ENCODE measurements around the gene CDK6.

The CDK6 gene

DNA sequence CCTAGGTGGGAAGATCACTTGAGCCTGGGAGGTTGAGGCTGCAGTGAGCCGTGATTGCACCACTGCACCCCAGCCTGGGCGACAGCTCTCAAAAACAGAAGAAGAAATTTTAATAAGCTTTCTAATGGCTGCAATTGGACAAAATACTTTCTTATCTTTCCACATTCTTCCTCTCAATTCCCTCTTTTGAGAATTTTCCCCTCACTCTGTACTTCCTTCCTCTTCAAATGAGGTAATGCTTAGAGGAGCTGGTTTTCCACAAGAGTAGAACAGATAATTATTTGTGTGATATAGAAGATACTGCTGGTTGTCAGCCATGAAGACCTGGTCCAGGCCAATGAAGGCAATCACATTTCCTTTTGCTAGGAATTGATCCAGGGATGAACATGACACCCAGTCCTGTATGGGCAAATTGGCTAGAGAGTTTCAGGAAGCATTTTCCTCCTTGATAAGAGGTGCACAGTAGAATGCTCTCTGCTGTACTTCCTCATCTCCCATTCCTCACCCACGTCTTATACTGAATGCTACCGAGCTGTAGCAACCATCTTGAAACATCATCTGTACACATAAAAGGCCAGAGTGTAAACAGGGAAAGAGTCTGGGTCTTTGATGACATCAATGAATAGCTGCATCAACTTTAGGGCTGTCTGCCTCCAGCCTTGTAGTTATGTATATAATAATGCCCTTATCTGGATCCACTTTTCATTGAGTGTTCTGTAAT lies 103.9 kb downstream of the CDK6 start:
- peak; percentile 9 to 62 (median 44) for DNase-seq

DNA sequence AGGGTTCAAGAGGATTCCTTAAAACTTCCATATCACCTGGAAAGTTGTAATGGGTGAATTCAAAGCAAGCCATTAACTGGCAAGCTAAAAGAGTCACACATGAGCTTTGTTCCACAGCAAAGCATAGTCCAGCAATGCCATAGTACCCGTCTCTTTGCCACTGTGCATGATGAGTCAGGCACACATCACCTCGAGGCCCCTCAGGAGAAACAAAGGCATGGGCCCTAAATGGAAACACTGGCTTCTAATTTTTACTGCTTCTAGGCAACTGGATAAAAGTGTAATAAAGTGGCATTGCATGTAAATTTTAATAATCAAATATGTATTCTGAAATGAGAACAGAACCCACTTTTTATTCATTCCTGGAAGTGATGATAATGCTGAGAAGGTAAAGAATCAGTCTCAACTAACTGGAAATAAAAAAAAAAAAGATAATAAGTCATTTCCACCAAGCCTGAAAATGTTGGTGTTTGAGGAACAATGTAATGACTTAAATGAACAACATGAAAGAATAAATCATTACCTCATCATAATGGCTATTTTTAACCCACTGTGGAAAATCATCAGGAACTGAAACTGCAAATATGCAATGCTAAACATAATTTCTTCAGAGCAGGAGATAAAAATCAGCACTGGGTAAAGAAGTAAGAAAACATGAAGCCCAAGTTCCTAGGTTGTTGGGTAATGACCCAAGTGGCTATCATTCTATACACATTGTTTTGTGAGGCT lies 104.9 kb downstream of the CDK6 start:
- peak; percentile 27 to 93 (median 74) for DNase-seq

DNA sequence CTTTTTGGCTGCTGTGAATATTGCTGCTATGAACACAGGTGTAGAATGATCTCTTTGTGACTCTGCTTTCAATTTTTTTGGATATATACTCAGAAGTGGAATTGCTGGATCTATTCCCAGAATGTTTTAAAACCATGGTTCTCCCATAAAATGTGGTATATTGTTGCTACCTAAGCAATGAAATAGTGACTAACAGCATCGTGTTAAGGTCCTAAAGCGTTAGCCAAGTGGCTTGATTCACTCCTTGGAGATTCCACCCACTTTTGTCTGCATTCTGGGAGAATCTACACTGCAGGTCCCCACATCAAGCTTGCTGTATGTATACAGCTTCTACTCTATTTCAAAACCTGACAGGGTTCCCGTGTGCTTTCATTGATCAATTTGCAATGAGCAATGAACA lies 105.6 kb downstream of the CDK6 start:
- no peak for DNase-seq

DNA sequence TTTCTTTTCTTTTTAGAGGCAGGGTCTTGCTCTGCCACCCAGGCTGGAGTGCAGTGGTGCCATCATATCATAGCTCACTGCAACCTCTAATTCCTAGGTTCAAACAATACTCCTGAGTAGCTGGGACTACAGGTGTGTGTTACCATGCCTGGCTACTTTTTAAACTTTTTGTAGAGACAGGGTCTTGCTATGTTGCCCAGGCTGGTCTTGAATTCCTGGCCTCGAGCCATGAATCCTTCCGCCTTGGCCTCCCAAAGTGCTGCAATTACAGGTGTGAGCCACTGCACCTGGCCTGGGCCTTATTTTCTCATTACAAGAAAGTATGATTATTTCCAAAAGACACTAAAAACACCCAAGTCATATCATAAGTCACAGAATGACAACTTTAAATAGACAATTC lies 106.6 kb downstream of the CDK6 start:
- DNase-seq = no peak

DNA sequence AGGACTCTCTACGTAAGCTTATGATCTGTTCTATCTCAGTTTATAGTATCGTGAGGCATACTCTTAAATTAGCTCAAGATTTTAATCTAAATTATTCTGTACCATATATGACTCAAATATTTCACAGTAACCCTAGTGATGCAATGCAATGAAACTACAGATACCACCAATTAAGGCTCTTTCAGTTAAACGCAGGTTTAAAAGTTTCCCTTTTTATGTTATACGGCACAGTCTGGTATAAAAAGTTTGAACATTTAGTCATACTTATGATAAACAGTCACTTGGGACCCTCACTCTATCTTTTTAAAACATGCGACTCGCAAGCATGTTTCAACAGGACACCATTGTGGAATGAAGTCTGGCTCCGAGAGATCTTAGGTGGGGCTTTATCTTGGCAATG lies 107.2 kb downstream of the CDK6 start:
- DNase-seq = no peak

DNA sequence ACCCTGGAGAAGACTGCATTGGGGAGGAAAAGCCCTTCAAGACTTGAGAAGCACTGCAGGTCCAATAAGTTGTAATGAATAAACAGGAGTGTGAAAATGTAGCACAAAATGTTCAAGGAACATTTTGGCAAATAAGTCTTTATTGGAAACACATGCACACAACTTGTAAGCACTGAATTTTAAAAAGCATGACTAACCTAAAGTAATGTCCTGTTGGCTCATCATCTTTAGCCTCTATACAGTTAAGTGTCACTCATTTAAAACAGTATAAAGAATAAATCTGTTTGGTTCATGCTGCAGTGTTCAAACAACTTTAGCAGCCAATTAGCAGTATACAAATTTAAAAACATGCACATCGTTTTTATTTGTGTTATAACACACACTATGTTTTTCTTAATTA lies 108.6 kb downstream of the CDK6 start:
- no peak for DNase-seq

DNA sequence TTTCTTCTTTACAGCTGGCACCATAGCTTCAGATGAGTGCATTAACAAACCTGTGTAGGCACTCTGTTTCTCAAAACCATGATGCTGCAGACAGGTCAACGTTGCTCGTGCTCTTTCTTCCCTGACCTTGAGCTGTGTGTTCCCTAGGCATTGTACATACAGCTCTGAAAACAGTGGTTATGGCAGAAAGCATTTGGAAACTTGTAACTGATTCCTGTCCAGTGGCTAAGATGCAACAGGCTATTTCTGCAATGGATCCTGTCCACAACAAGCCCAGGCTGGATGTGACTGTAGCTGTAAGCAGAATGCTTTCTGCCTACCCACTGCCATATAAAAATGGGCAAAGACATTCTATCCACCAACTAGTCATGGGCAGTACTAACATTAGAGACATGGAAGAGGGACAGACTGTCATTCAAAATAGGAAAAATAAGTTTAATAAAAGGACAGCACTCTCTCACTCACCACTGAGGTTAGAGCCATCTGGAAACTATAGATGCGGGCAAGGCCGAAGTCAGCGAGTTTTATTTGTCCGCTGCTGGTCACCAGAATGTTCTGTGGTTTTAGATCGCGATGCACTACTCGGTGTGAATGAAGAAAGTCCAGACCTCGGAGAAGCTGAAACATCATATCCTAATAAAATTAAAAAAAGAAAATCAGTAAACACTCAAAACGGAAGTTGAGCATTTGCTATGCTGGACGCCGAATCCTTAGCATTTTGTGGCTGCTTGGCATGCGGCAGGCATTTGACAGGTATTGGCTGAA lies 111.0 kb downstream of the CDK6 start:
- DNase-seq = no peak

DNA sequence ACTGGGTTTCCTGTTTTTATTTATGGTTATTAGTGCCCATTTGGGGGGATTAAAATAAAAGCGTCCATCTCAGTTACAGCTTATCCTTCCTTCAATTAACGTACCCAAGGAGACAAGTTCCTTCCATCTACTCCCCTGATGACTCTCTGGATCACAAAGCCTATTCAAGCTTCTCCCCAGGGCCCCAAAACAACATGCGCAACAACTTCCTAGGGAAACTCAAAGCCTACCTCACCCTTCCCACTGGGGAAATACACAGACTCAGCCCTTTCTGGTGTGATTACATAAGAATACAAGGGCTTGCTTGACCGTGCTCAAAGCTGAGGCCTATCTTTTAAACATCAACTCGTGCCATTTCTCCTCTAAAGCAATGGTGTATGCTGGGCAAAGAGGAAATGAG lies 112.4 kb downstream of the CDK6 start:
- peak; percentile 72 to 89 (median 82) for DNase-seq

DNA sequence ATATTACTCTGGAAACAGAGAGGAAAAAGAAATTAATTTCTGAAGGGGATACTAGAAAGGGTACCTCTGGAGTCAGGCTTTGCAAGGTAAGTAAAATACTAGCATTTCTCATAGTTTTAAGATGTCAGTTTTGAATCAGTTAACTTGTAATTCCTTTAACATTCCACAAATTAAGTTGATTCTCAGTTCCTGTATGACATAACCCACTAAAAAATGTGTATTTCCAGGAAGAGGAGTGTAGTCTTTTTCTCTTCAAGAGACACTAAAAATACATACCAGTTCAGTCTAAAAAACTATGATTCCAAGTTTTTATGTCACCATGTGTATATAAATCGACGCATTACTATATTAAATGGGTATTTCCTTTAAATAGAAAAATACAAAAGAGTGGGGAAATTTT lies 113.2 kb downstream of the CDK6 start:
- no peak for DNase-seq

DNA sequence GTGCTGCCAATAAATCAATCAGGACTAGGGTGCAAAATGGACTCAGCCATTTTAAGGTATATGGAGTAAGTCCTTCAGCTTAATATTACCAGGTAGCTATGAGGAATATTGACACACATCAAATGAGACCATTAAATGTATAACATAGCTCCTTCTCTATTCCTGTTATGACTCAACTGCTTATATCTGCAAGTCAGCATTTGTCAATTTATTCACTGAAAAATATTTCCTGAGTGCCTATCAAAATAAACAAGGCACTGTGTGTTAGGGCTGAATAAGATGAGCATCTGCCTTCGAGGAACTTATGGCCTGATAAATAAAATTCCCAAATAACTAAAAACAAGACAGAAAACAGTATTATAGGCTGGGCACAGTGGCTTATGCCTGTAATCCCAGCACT lies 113.8 kb downstream of the CDK6 start:
- peak in 2 of 4 experiments; percentile 22 to 45 for DNase-seq

DNA sequence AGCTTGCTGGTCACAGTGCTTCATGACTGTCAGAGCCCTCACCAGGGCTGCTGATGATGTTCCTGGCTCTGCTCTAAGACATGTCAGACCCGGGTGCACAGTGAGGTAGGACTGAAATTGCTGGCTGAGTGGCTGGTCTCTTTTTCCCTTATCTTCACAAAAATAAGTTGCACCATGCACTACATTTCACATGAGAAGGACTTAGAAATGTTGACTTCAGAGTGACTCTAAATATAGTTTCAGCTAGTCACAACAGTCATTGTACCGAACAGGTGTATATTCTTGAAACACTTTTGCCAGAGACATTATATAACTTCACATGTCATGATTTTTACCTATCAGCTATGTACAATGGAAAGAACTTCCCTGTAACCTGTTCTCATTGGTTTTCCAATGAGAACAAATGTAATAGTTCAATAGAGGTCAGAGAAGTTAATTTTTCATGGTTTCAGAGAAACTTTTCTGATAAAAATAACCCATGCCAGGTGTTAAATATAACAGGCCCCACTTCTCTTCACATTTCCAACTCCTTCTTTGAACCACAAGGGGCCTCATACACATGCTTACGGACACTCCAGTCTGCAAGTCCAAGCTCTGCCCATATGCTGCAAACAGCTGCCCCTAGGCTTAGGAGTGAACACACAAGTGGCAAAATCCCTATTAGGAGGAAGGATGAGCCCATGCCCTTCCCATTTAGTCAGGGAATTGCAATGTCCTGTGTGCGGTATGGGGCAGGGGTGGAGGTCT lies 115.6 kb downstream of the CDK6 start:
- DNase-seq = no peak

DNA sequence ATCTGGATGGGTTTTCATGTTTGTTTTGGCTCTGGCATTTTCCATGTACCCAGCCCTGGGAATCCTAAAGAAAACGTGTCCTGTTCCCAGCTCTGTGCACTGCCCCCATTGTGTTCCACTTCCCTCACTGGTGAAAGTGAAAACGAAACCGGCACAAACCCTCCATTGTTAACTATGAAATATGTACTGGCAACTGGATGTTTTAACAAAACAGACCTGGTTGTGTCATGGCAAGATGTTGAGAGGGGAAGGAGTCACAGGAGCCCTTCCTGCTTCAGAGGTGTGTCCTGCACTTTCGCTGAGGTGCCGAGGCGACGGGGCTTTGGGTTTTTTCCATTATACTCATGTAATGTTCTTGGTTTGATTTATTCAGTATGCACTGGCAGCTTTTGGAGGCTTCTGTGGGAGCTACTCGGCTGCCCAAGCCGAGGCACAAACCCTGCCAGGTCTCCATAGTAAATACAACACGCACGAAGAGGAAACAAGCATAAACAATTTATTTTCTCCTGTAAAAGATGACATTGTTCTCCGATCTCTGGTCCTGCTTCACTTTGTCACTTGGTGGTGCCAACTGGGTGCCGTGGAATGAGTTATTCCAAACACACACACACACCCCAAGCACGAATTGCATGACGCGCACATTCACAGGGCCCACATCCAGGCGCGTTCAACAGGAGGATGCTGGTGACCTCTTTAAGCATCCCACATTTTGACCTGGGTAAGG lies 118.2 kb downstream of the CDK6 start:
- DNase-seq = peak; percentile 35 to 67 (median 59)

DNA sequence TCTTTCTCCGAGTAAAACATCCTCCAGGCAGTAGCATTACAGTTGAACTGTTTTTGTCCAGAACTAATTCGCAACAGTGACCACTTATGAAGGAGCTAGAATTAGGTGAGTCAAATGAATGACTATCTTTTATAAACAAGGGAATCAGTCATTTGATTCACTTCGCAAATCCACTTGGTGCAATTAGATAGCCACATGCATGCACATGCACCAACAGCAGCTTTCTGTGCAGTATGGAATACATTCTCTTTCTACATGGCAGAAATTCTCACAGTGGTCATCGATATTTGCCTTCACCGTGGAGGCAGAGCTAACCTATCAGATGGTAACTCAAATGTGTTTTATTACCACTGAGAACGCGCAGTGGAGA lies 118.8 kb downstream of the CDK6 start:
- DNase-seq = no peak

DNA sequence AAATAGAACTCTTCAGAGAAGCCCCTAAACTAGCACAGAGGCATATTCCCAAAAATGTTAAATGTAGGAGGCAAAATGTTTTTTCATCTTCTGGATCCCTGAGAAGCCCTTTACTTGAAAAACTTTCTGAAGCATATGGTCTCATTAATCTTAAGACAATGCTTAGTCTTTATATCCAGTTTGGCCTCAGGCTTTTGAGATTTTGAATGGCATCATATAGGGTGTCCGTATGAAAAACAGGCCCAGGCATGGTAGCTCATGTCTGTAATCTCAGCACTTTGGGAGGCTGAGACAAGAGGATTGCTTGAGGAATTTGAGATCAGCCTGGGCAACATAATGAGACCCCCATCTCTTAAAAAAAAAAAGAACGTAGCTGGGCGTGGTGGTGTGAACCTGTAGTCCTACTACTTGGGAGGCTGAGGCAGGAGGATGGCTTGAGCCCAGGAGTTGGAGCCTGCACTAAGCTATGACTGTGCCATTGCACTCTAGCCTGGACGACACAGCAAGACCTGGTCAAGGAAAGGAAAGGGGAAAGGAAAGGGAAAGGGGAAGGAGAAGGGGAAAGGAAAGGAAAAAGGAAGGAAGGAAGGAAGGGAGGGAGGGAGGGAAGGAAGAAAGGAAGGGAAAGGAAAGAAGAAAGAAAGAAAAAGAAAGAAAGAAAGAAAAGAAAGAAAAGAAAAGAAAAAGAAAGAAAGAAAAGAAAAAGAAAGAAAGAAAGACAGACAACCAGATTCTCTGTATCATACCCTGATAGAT lies 119.4 kb downstream of the CDK6 start:
- no peak for DNase-seq

DNA sequence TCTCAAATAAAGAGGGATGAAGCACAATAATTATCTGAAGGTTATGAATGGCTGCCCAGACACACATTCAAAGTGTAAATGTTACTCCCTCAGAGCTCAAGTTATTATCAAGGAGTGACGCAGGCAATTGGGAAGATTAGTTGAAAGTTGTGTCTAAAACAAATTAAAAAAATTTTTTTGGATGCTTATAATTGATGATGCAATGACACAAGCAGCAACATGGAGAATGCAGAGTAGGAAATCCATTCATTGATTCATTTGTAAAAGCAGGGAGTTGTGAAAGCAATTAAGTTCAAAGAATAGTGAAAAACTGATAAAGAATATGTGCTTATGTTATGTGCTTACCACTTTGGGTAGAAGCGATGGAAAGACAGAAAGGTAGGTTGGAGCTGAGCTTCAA lies 120.4 kb downstream of the CDK6 start:
- no peak for DNase-seq

DNA sequence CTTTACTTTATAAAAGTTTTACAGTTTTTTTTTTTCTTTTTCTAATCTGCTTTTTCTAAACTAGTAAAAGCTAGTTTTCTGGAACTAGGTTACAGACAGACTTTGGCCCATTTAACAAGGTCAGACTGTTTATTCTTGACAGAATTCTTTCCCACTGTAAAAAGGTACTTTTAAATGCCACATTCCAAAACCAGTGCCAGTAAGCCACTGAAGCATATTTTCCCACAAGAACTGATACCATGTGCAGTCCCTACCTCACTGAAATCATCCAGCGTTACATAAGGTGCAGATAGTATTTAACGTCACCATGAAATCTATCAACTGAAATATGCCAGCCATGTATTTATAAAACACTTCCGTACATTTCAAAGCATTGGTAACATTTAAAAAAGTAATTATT lies 121.6 kb downstream of the CDK6 start:
- DNase-seq = no peak

DNA sequence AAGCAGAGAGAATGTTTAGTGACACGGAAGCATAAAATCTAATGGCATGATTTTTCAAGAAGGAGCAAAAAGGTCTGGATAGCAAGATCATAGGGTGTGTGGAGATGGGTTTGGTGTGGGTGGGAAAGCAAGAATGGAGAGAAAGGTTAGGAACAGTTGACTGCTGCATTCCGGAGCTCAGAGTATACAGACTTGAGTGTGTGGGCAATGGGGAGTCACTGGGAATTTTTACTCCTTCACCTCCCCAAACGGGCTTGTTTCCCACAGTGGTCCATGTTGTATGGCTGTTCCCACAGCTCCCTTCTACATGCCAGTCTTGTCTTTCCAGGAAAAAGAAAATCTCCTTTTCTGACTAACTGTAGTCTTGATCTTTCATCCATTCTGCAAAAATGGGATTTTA lies 122.1 kb downstream of the CDK6 start:
- no peak for DNase-seq

DNA sequence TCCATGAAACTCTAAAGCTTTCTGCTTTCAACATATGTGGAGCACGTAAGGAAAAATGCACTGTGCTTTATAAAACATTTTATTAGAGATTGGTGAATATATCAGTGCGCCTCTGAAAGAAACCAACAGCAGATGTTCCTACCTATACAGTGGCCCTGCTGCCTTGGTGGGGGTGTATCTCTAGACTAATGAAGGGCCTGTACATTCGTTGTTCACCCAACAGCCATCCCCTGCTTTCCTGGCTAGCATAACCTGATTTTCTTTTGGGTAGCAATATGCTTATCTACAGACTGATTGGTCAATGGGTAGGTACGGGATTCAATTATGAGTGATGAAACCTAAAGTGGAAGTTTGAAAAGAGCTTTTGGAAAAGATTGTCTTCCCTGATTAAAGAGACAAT lies 126.5 kb downstream of the CDK6 start:
- DNase-seq = no peak

DNA sequence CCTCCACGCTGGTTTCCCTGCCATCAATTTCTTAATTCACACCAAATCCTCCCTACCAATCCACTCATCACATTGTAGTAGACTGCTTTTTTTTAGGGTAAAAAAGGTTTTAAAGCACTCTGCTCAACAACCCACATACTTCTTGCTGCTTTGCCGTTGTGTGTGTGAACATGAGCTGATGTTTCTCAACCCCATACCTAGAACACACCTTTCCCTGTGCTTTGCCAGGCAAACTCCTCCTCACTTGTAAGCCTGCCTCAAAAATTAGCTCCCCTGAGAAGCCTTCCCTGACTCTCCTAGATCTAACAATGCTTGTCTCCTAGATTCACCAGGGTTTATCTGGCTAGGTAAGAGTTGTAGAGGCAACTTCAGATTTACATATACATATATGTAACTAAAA lies 127.2 kb downstream of the CDK6 start:
- no peak for DNase-seq

DNA sequence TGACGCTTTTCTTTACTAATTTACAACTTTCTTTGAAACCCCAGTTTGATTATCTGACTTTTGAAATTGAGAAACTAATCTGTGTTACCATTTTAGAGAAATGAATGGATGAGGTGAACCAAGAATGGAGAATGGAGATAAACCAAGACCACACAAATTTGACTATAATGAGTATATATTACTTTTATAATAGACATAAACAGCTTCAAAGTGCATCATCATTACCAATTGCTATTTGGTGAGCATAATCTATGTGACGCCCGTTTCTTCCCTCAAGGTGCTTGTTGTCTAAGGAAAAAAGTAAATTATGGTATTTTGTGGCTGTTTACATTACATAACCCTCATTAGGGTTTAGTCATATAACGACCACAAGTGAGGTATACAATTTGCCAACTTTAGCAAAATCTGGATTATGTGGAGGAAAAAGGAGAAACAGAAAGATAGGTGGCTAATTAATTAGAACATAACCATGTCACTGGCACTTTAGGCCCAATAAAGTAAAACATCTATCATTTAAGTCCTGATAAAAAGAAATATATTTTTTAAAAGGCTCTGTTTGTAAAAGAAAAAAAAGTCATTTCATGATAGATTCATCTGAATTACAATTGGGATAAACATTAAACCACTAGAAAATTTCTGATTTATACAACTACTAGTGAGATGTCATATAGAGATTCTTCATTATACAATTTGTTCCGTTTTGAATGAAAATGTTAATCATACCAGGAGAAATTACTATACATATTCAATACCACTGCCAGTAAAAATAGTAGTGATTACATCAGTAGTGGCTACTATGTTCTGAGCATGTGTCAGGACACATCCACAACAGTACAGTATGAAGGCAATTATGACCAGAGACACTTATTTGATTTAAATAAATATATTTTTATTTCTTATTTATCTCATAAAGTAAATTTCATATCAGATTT lies 128.0 kb downstream of the CDK6 start:
- DNase-seq = no peak

Data from suppressor macrophage (primary cell).